Thoracic aorta (tissue), 2 donors: Measurements from ENCODE around the gene MESP2. TPM values are rescaled to one million over a fixed set of nuclear protein-coding genes. Genes with fewer than 3 reads are reported as not detected.

Source experiments
- ATAC-seq: fragments of 150-250 bp; one replicate; pipeline ENCODE4 v1.8.0; 2017; ENCODE audit warnings: low read depth; ENCODE audit not compliant: insufficient number of reproducible peaks, low FRiP score
- DNase-seq: peaks from one replicate; pipeline ENCODE4 v3.0.0-alpha.2; 2020; ENCODE audit warnings: low spot score
- H3K27ac ChIP-seq, 2 donors: fragments of 200-600 bp; sonication (generic); 1 replicate in 1 of 2; 2 replicates in 1 of 2; pipeline ENCODE4 v1.5.1; 2016; ENCODE audit warnings: mild to moderate bottlenecking in 2 of 2, moderate library complexity in 2 of 2
- H3K27me3 ChIP-seq: fragments of 200-600 bp; sonication (generic); replicated peaks from 2 replicates; pipeline ENCODE4 v1.6.0; 2016; ENCODE audit warnings: mild to moderate bottlenecking; ENCODE audit not compliant: insufficient read depth
- H3K36me3 ChIP-seq: fragments of 200-600 bp; sonication (generic); one replicate; pipeline ENCODE4 v1.5.1; 2016
- H3K4me1 ChIP-seq, 2 donors: fragments of 200-600 bp; sonication (generic); 1 replicate in 1 of 2; 2 replicates in 1 of 2; pipeline versions ENCODE4 v1.5.1 to v1.6.0; 2016; ENCODE audit warnings: low read depth in 2 of 2, mild to moderate bottlenecking in 1 of 2; ENCODE audit not compliant: control insufficient read depth in 1 of 2
- H3K4me3 ChIP-seq: fragments of 200-600 bp; sonication (generic); 2 replicates; pipeline ENCODE4 v1.5.1; 2016; ENCODE audit warnings: mild to moderate bottlenecking
- H3K9me3 ChIP-seq: fragments of 200-600 bp; sonication (generic); 2 replicates; pipeline ENCODE4 v1.5.1; 2016
- total RNA-seq, 2 donors: library from RNA; depleted of rRNA; stranded (reverse); fragments of >200 nt; gene quantifications; one replicate each; pipeline versions ENCODE4 v1.1.0 to v1.2.3, GENCODE V29; 2016
- TF ChIP-seq, protein P1 (sequence below): fragments of 200-600 bp; sonication (generic); IDR thresholded peaks from one replicate; pipeline ENCODE4 v1.5.1; 2019; ENCODE audit warnings: antibody characterized with exemption

Gene MESP2
- total RNA-seq, 2 donors from 2014 or later, result 1.8 TPM; not detected in 1

GRCh38 chr15:89808160-89808870, 32.2 kb downstream of the MESP2 start:
- no peaks in the 10 kb centered on the region for H3K36me3 ChIP-seq
- H3K27ac ChIP-seq, result no peak overlapping the region
- no peak overlapping the region for H3K4me3 ChIP-seq
- DNase-seq (no peak), ATAC-seq (no peak)
- TF ChIP-seq, protein P1, sequence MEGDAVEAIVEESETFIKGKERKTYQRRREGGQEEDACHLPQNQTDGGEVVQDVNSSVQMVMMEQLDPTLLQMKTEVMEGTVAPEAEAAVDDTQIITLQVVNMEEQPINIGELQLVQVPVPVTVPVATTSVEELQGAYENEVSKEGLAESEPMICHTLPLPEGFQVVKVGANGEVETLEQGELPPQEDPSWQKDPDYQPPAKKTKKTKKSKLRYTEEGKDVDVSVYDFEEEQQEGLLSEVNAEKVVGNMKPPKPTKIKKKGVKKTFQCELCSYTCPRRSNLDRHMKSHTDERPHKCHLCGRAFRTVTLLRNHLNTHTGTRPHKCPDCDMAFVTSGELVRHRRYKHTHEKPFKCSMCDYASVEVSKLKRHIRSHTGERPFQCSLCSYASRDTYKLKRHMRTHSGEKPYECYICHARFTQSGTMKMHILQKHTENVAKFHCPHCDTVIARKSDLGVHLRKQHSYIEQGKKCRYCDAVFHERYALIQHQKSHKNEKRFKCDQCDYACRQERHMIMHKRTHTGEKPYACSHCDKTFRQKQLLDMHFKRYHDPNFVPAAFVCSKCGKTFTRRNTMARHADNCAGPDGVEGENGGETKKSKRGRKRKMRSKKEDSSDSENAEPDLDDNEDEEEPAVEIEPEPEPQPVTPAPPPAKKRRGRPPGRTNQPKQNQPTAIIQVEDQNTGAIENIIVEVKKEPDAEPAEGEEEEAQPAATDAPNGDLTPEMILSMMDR, result no peak
- no peaks in the 10 kb centered on the region for H3K9me3 ChIP-seq
- no peaks in the 10 kb centered on the region for H3K27me3 ChIP-seq
- peaks cover 3 to 5% of the 10 kb centered on the region in 2 donors for H3K4me1 ChIP-seq

DNA sequence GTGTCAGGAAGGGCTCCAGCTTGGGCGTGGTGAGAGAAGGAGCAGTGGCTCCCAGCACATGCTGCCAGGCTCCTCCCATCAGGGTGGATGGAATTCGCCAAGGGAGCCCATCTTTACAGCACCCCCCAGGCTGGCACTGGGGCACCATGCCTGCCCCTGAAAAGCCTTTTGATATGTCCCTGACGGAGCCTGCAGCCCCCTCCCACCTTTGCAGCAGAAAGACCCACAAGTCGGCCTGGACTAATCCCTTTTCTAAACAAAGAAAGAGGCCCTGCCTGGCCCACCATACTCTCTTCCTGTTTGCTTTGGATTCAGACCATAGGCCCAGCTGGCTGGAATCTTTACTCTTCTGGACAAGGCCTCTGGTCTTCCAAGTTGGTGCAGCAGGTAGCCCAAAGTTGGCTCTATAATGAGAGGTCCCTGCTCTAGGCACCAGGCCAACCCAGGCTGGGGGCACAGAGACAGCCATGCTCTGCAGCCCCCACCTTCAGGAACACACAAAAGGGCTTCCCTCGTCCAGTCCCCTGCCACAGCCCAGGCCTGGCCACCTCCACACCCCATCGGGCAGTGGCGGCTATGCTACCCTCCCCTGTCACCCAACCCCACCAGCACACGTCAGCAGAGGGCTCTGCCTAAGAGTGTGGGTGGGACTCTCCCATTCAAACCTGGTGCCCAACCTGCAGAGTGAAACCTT, 33.1 kb downstream of the MESP2 start:
- no peak for ATAC-seq
- no peak overlapping the region for H3K27ac ChIP-seq

DNA sequence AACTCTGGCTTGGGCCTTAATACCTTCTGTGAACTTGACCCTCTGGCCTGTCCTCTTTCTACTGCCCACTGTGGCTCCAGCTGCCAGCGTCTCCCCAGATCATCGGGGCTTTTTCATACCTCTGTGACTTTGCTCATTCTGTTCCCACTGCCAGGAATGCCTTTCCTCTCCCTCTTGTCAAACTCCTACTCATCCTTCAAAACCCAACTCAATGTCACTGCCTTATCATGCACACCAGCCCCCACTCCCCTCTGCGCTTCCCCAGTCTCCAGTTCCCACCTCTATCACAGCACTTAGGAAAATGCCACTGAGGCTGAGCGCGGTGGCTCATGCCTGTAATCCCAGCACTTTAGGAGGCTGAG, 33.6 kb downstream of the MESP2 start:
- Histone ChIP-seq H3K27me3 (no peaks in the 10 kb centered on the region), H3K9me3 (no peaks in the 10 kb centered on the region), H3K27ac (no peak overlapping the region), H3K36me3 (no peaks in the 10 kb centered on the region), H3K4me3 (no peak overlapping the region), H3K4me1 (peaks cover 3 to 5% of the 10 kb centered on the region in 2 donors)
- TF ChIP-seq, protein P1, result no peak
- DNase-seq (no peak), ATAC-seq (no peak)

More for the DNA sequence above, 33.1 kb downstream of the MESP2 start:
- H3K9me3 ChIP-seq, result no peaks in the 10 kb centered on the region
- TF ChIP-seq, protein P1, result no peak
- peaks cover 3 to 5% of the 10 kb centered on the region in 2 donors for H3K4me1 ChIP-seq
- H3K27me3 ChIP-seq, result no peaks in the 10 kb centered on the region
- DNase-seq, result no peak
- no peaks in the 10 kb centered on the region for H3K36me3 ChIP-seq
- no peak overlapping the region for H3K4me3 ChIP-seq

DNA sequence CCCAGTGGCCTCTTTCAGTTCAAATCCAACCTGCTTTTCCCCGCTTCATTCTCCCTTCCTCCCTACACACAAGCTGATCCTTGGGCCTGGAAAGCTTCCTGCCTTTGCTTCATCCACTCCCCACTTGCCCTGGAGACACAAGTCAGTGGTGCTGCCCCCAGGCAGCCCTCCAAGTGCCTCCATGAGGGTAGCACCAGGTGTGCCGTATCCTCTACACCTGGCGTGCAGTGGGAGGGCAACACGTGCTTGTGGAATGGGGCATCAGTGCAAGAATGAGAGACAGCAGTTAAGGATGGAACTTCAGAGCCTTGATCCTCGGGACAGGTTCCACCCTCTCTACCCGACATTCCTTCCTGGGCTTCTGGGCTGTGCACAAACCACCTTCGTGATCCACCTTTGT, 34.7 kb downstream of the MESP2 start:
- Histone ChIP-seq H3K27me3 (peaks cover 6% of the 10 kb centered on the region), H3K9me3 (no peaks in the 10 kb centered on the region), H3K36me3 (no peaks in the 10 kb centered on the region), H3K27ac (no peak overlapping the region), H3K4me3 (no peak overlapping the region), H3K4me1 (peaks cover 5 to 6% of the 10 kb centered on the region in 2 donors)
- TF ChIP-seq, protein P1, result no peak
- ATAC-seq (no peak), DNase-seq (no peak)

DNA sequence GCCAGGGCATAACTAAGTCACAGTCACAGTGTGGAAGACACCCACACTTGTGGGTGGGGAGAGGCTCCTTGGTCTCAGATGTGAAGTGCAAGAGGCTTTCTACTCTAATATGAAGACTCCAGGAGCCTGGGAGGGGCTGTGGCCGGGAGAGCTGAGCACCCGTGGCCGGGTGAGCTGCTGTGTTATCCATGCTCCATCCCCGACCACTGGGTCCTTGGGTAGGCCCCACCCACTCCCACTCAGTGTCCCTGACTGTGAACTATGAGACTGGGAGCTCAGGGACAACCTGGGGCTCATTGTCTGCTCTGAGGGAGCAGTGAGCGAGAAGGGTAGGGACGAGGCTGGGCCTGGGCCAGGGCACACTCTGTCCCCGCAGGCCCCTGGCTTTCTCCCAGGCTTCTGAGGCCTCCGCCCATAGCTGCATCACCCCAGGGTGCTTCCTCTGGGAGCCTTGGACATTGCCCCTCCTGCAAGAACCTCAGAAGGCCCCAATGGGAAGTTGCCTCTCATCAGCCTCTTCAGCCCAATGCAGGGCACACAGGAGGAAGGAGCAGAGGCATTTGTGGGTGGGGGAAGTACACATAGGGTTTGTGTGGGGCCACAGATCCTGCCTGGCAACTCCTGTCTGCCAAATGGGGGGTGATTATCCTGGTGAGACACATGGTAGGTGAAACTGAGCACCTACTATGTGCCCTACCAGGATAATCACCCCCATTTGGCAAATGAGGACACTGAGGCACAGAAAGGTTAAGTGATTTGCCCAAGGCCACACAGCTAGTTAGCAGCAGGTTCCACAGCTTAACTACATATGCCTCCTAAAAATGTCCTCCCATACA, 36.1 kb downstream of the MESP2 start:
- H3K36me3 ChIP-seq, result no peaks in the 10 kb centered on the region
- H3K27ac ChIP-seq, result no peak overlapping the region
- ATAC-seq, result no peak
- TF ChIP-seq, protein P1, result no peak
- H3K4me1 ChIP-seq, result peaks cover 5 to 6% of the 10 kb centered on the region in 2 donors
- H3K9me3 ChIP-seq, result no peaks in the 10 kb centered on the region
- peaks cover 6% of the 10 kb centered on the region for H3K27me3 ChIP-seq
- no peak overlapping the region for H3K4me3 ChIP-seq
- DNase-seq, result no peak
